ENCODE results near the gene SPRR1B.

SPRR1B gene

GRCh38 chr1:153071511-153071910, 40.5 kb downstream of the SPRR1B start, which contains the start of gene SPRR2B:
TSS of gene SPRR2B (minus strand) at chr1:153071611. CDS start at chr1:153070839, 772 bp downstream.
- TF ChIP-seq, protein P1, sequence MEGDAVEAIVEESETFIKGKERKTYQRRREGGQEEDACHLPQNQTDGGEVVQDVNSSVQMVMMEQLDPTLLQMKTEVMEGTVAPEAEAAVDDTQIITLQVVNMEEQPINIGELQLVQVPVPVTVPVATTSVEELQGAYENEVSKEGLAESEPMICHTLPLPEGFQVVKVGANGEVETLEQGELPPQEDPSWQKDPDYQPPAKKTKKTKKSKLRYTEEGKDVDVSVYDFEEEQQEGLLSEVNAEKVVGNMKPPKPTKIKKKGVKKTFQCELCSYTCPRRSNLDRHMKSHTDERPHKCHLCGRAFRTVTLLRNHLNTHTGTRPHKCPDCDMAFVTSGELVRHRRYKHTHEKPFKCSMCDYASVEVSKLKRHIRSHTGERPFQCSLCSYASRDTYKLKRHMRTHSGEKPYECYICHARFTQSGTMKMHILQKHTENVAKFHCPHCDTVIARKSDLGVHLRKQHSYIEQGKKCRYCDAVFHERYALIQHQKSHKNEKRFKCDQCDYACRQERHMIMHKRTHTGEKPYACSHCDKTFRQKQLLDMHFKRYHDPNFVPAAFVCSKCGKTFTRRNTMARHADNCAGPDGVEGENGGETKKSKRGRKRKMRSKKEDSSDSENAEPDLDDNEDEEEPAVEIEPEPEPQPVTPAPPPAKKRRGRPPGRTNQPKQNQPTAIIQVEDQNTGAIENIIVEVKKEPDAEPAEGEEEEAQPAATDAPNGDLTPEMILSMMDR (IDR thresholded peaks at IDR 0.05; ENCODE audit: borderline replicate concordance, insufficient read depth, low read depth, low read length): no peak
- no peak within 1 kb of the TSS for H3K4me3 ChIP-seq (ENCODE audit: low read depth, low read length)

- no peak overlapping the region for H3K4me3 ChIP-seq (ENCODE audit: low read depth, low read length)
- TF ChIP-seq, protein P1 (IDR thresholded peaks at IDR 0.05; ENCODE audit: borderline replicate concordance, insufficient read depth, low read depth, low read length): no peak
Observed at GRCh38 chr1:153072806-153073726, 42.1 kb downstream of the SPRR1B start.

GRCh38 chr1:153081736-153082135, 50.7 kb downstream of the SPRR1B start:
- H3K4me3 ChIP-seq (ENCODE audit: low read depth, low read length): no peak overlapping the region
- TF ChIP-seq, protein P1 (IDR thresholded peaks at IDR 0.05; ENCODE audit: borderline replicate concordance, insufficient read depth, low read depth, low read length): no peak

Measured in GM12875 (cell line).